ENCODE data around the gene TRIO. TPM values are rescaled to one million over a fixed set of nuclear protein-coding genes. Genes with fewer than 3 reads are reported as not detected.

The TRIO gene
- total RNA-seq, 1 experiment from 2014 or later: 88.8 TPM

DNA sequence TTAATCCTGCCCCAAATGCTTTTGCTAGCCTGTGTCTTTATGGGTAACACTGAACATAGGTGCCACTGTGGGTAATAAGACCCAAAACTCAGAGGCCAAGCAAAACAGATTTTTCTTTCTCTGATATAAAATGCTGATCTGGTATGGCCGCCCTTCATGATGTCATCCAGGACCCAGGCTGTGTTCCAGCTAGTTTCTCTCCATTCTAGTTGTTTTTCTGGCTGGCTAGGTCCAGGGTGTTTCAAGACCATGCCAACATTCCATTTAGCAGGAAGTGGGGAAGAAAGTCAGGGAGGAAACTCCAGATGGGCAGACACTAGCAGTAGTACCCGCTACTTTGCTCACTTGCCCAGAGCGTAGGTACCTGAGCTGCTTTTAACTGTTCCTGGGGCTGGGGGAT, 254.6 kb downstream of the TRIO start:
- peaks cover 7% of the 10 kb centered on the region for H3K9me3 Mint-ChIP-seq
- TF ChIP-seq, protein P1, sequence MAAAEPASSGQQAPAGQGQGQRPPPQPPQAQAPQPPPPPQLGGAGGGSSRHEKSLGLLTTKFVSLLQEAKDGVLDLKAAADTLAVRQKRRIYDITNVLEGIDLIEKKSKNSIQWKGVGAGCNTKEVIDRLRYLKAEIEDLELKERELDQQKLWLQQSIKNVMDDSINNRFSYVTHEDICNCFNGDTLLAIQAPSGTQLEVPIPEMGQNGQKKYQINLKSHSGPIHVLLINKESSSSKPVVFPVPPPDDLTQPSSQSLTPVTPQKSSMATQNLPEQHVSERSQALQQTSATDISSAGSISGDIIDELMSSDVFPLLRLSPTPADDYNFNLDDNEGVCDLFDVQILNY (CRISPR knock-in tag; IDR thresholded peaks at IDR 0.05): no peak
- TF ChIP-seq ELF4 (CRISPR knock-in tag; IDR thresholded peaks at IDR 0.05; ENCODE audit: low read depth) (no peak), FOXP1 (CRISPR knock-in tag; IDR thresholded peaks at IDR 0.05; ENCODE audit: borderline replicate concordance) (no peak), GABPB1 (CRISPR knock-in tag; IDR thresholded peaks at IDR 0.05) (no peak), GTF2I (CRISPR knock-in tag; conservative IDR thresholded peaks at IDR 0.05) (no peak), ZNF232 (CRISPR knock-in tag; IDR thresholded peaks at IDR 0.05) (no peak), TEAD4 (CRISPR knock-in tag; IDR thresholded peaks at IDR 0.05) (no peak), SP1 (CRISPR knock-in tag; conservative IDR thresholded peaks at IDR 0.05) (no peak), TEAD1 (CRISPR knock-in tag; IDR thresholded peaks at IDR 0.05) (no peak), GRHL2 (CRISPR knock-in tag; IDR thresholded peaks at IDR 0.05; ENCODE audit: insufficient replicate concordance, severe bottlenecking) (no peak), FOXK1 (CRISPR knock-in tag; IDR thresholded peaks at IDR 0.05) (no peak), CBFB (CRISPR knock-in tag; IDR thresholded peaks at IDR 0.05; ENCODE audit: low read depth) (no peak)
- TF ChIP-seq, protein P2, sequence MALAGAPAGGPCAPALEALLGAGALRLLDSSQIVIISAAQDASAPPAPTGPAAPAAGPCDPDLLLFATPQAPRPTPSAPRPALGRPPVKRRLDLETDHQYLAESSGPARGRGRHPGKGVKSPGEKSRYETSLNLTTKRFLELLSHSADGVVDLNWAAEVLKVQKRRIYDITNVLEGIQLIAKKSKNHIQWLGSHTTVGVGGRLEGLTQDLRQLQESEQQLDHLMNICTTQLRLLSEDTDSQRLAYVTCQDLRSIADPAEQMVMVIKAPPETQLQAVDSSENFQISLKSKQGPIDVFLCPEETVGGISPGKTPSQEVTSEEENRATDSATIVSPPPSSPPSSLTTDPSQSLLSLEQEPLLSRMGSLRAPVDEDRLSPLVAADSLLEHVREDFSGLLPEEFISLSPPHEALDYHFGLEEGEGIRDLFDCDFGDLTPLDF (CRISPR knock-in tag; IDR thresholded peaks at IDR 0.05): no peak
- TF ChIP-seq, protein P3, sequence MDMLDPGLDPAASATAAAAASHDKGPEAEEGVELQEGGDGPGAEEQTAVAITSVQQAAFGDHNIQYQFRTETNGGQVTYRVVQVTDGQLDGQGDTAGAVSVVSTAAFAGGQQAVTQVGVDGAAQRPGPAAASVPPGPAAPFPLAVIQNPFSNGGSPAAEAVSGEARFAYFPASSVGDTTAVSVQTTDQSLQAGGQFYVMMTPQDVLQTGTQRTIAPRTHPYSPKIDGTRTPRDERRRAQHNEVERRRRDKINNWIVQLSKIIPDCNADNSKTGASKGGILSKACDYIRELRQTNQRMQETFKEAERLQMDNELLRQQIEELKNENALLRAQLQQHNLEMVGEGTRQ (CRISPR knock-in tag; IDR thresholded peaks at IDR 0.05): no peak
- TF ChIP-seq, protein P4, sequence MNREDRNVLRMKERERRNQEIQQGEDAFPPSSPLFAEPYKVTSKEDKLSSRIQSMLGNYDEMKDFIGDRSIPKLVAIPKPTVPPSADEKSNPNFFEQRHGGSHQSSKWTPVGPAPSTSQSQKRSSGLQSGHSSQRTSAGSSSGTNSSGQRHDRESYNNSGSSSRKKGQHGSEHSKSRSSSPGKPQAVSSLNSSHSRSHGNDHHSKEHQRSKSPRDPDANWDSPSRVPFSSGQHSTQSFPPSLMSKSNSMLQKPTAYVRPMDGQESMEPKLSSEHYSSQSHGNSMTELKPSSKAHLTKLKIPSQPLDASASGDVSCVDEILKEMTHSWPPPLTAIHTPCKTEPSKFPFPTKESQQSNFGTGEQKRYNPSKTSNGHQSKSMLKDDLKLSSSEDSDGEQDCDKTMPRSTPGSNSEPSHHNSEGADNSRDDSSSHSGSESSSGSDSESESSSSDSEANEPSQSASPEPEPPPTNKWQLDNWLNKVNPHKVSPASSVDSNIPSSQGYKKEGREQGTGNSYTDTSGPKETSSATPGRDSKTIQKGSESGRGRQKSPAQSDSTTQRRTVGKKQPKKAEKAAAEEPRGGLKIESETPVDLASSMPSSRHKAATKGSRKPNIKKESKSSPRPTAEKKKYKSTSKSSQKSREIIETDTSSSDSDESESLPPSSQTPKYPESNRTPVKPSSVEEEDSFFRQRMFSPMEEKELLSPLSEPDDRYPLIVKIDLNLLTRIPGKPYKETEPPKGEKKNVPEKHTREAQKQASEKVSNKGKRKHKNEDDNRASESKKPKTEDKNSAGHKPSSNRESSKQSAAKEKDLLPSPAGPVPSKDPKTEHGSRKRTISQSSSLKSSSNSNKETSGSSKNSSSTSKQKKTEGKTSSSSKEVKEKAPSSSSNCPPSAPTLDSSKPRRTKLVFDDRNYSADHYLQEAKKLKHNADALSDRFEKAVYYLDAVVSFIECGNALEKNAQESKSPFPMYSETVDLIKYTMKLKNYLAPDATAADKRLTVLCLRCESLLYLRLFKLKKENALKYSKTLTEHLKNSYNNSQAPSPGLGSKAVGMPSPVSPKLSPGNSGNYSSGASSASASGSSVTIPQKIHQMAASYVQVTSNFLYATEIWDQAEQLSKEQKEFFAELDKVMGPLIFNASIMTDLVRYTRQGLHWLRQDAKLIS (CRISPR knock-in tag; IDR thresholded peaks at IDR 0.05; ENCODE audit: borderline replicate concordance): no peak
- TF ChIP-seq, protein P5, sequence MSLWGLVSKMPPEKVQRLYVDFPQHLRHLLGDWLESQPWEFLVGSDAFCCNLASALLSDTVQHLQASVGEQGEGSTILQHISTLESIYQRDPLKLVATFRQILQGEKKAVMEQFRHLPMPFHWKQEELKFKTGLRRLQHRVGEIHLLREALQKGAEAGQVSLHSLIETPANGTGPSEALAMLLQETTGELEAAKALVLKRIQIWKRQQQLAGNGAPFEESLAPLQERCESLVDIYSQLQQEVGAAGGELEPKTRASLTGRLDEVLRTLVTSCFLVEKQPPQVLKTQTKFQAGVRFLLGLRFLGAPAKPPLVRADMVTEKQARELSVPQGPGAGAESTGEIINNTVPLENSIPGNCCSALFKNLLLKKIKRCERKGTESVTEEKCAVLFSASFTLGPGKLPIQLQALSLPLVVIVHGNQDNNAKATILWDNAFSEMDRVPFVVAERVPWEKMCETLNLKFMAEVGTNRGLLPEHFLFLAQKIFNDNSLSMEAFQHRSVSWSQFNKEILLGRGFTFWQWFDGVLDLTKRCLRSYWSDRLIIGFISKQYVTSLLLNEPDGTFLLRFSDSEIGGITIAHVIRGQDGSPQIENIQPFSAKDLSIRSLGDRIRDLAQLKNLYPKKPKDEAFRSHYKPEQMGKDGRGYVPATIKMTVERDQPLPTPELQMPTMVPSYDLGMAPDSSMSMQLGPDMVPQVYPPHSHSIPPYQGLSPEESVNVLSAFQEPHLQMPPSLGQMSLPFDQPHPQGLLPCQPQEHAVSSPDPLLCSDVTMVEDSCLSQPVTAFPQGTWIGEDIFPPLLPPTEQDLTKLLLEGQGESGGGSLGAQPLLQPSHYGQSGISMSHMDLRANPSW (CRISPR knock-in tag; conservative IDR thresholded peaks at IDR 0.05; ENCODE audit: low read depth): no peak
- TF ChIP-seq, protein P6, sequence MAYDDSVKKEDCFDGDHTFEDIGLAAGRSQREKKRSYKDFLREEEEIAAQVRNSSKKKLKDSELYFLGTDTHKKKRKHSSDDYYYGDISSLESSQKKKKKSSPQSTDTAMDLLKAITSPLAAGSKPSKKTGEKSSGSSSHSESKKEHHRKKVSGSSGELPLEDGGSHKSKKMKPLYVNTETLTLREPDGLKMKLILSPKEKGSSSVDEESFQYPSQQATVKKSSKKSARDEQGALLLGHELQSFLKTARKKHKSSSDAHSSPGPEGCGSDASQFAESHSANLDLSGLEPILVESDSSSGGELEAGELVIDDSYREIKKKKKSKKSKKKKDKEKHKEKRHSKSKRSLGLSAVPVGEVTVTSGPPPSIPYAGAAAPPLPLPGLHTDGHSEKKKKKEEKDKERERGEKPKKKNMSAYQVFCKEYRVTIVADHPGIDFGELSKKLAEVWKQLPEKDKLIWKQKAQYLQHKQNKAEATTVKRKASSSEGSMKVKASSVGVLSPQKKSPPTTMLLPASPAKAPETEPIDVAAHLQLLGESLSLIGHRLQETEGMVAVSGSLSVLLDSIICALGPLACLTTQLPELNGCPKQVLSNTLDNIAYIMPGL (CRISPR knock-in tag; IDR thresholded peaks at IDR 0.05): no peak
- TF ChIP-seq, protein P7, sequence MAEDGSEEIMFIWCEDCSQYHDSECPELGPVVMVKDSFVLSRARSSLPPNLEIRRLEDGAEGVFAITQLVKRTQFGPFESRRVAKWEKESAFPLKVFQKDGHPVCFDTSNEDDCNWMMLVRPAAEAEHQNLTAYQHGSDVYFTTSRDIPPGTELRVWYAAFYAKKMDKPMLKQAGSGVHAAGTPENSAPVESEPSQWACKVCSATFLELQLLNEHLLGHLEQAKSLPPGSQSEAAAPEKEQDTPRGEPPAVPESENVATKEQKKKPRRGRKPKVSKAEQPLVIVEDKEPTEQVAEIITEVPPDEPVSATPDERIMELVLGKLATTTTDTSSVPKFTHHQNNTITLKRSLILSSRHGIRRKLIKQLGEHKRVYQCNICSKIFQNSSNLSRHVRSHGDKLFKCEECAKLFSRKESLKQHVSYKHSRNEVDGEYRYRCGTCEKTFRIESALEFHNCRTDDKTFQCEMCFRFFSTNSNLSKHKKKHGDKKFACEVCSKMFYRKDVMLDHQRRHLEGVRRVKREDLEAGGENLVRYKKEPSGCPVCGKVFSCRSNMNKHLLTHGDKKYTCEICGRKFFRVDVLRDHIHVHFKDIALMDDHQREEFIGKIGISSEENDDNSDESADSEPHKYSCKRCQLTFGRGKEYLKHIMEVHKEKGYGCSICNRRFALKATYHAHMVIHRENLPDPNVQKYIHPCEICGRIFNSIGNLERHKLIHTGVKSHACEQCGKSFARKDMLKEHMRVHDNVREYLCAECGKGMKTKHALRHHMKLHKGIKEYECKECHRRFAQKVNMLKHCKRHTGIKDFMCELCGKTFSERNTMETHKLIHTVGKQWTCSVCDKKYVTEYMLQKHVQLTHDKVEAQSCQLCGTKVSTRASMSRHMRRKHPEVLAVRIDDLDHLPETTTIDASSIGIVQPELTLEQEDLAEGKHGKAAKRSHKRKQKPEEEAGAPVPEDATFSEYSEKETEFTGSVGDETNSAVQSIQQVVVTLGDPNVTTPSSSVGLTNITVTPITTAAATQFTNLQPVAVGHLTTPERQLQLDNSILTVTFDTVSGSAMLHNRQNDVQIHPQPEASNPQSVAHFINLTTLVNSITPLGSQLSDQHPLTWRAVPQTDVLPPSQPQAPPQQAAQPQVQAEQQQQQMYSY (CRISPR knock-in tag; IDR thresholded peaks at IDR 0.05): no peak
- H3K27ac Mint-ChIP-seq: no peak overlapping the region
- DNase-seq (ENCODE audit: low spot score) (no peak), ATAC-seq (no peak)
- peaks cover 13% of the 10 kb centered on the region for H3K4me1 Mint-ChIP-seq
- no peaks in the 10 kb centered on the region for H3K27me3 Mint-ChIP-seq (ENCODE audit: low read depth)
- CTCF ChIA-PET: interaction anchor here (1.0 to 1.2 kb wide), 2 partner anchors 11 to 250 kb away, joined by 3 to 5 read pairs; no protein-coding TSS in a partner anchor
- POLR2A ChIA-PET: no interaction called here
- H3K4me3 Mint-ChIP-seq: no peak overlapping the region
- H3K36me3 Mint-ChIP-seq: peaks cover 58% of the 10 kb centered on the region
